Breast epithelium (tissue), 3 donors: ENCODE measurements around the gene RHOG.

Source experiments
- CTCF ChIP-seq, 3 donors: fragments of 450-650 bp; IDR thresholded peaks; one replicate each; pipeline ENCODE4 v1.5.1; 2016 to 2017; ENCODE audit warnings: antibody characterized with exemption in 3 of 3, mild to moderate bottlenecking in 3 of 3, moderate library complexity in 3 of 3
- POLR2A ChIP-seq: fragments of 450-650 bp; IDR thresholded peaks from one replicate; pipeline ENCODE4 v1.6.1; 2016; ENCODE audit warnings: antibody characterized with exemption, mild to moderate bottlenecking, moderate library complexity
- POLR2AphosphoS5 ChIP-seq, 3 donors: sonication (generic); formaldehyde crosslinking; IDR thresholded peaks; one replicate each; pipeline ENCODE4 v1.6.1; 2017; ENCODE audit warnings: antibody characterized with exemption in 3 of 3

- TF ChIP-seq POLR2AphosphoS5 (IDR thresholded peaks at IDR 0.05) = no peak
- no peak for TF ChIP-seq CTCF (IDR thresholded peaks at IDR 0.05)
- TF ChIP-seq POLR2A = no peak
These were observed 13.3 kb upstream of the RHOG start for GRCh38 chr11:3853899-3854659.
